ENCODE measurements around the gene HK1. TPM values are rescaled to one million over a fixed set of nuclear protein-coding genes. Genes with fewer than 3 reads are reported as not detected.

Gene HK1
- total RNA-seq, 3 donors from 2014 or later, result 51.2 to 63.4 (median 57.4) TPM

GRCh38 chr10:69434169-69434568, 155.9 kb downstream of the HK1 start:
- no peak for DNase-seq (ENCODE audit: low spot score in 2 of 2)
- no peak overlapping the region for H3K4me3 ChIP-seq

GRCh38 chr10:69434926-69435325, 156.6 kb downstream of the HK1 start:
- Histone ChIP-seq H3K4me3 (no peak overlapping the region), H3K36me3 (no peaks in the 10 kb centered on the region), H3K27me3 (no peaks in the 10 kb centered on the region), H3K4me1 (peaks cover 0 to 8% of the 10 kb centered on the region in 2 donors), H3K9me3 (no peaks in the 10 kb centered on the region), H3K27ac (no peak overlapping the region)
- no peak for DNase-seq (ENCODE audit: low spot score in 2 of 2)
- no peak for TF ChIP-seq POLR2A (IDR thresholded peaks at IDR 0.05)
- TF ChIP-seq CTCF (IDR thresholded peaks at IDR 0.05), result no peak
- TF ChIP-seq POLR2AphosphoS5 (IDR thresholded peaks at IDR 0.05), result no peak
- intact Hi-C loops (cut with DNase I; ENCODE audit: low total_unique reads), result loop anchor here (5.0 kb wide), 1 partner anchor 72 kb away; no protein-coding TSS in a partner anchor

More at GRCh38 chr10:69434169-69434568, 155.9 kb downstream of the HK1 start:
- TF ChIP-seq CTCF (IDR thresholded peaks at IDR 0.05) (no peak), POLR2A (IDR thresholded peaks at IDR 0.05) (no peak), POLR2AphosphoS5 (IDR thresholded peaks at IDR 0.05) (no peak)
- H3K9me3 ChIP-seq, result no peaks in the 10 kb centered on the region
- H3K27ac ChIP-seq, result no peak overlapping the region
- intact Hi-C loops (cut with DNase I; ENCODE audit: low total_unique reads), result loop anchor here (5.0 kb wide), 1 partner anchor 73 kb away; no protein-coding TSS in a partner anchor
- peaks cover 0 to 4% of the 10 kb centered on the region in 2 donors for H3K4me1 ChIP-seq
- no peaks in the 10 kb centered on the region for H3K27me3 ChIP-seq
- H3K36me3 ChIP-seq, result no peaks in the 10 kb centered on the region

- intact Hi-C loops (cut with DNase I; ENCODE audit: low total_unique reads), result no loop called here
- TF ChIP-seq POLR2A (IDR thresholded peaks at IDR 0.05) (no peak), POLR2AphosphoS5 (IDR thresholded peaks at IDR 0.05) (no peak), CTCF (IDR thresholded peaks at IDR 0.05) (no peak)
- H3K27ac ChIP-seq, result no peak overlapping the region
- no peak for DNase-seq (ENCODE audit: low spot score in 2 of 2)
- H3K36me3 ChIP-seq, result no peaks in the 10 kb centered on the region
- H3K9me3 ChIP-seq, result no peaks in the 10 kb centered on the region
- peaks cover 2 to 8% of the 10 kb centered on the region in 2 donors for H3K4me1 ChIP-seq
- H3K27me3 ChIP-seq, result no peaks in the 10 kb centered on the region
- no peak overlapping the region for H3K4me3 ChIP-seq
Measured at GRCh38 chr10:69435966-69436520, 157.7 kb downstream of the HK1 start.

GRCh38 chr10:69437321-69438259, 159.3 kb downstream of the HK1 start:
- H3K4me3 ChIP-seq, result no peak overlapping the region
- DNase-seq (ENCODE audit: low spot score in 2 of 2), result no peak

More at GRCh38 chr10:69437321-69438259, 159.3 kb downstream of the HK1 start:
- Histone ChIP-seq H3K36me3 (no peaks in the 10 kb centered on the region), H3K9me3 (no peaks in the 10 kb centered on the region), H3K27ac (peak overlapping the region; percentile 64 to 83), H3K27me3 (no peaks in the 10 kb centered on the region), H3K4me1 (peaks cover 2 to 8% of the 10 kb centered on the region in 2 donors)
- TF ChIP-seq POLR2AphosphoS5 (IDR thresholded peaks at IDR 0.05), result no peak
- TF ChIP-seq CTCF (IDR thresholded peaks at IDR 0.05), result no peak
- no peak for TF ChIP-seq POLR2A (IDR thresholded peaks at IDR 0.05)
- intact Hi-C loops (cut with DNase I; ENCODE audit: low total_unique reads), result no loop called here

All from breast epithelium (tissue), 4 donors.